H1 (cell line): ENCODE results near the gene ARHGEF39.

Experiments used
- CEBPB ChIP-seq: IDR thresholded peaks from 2 replicates; pipeline ENCODE4 v1.6.1; 2012; ENCODE audit warnings: low read depth, low read length
- CHD2 ChIP-seq: IDR thresholded peaks from 2 replicates; pipeline ENCODE4 v1.6.1; 2012; ENCODE audit warnings: low read length, improper control_type of control experiment
- JUND ChIP-seq: IDR thresholded peaks from 2 replicates; pipeline ENCODE4 v1.6.1; 2011; ENCODE audit warnings: mild to moderate bottlenecking, improper control_type of control experiment, low read length
- RFX5 ChIP-seq: IDR thresholded peaks from 2 replicates; pipeline ENCODE4 v1.6.1; 2011; ENCODE audit warnings: low read depth, low read length, improper control_type of control experiment, borderline replicate concordance
- SIN3A ChIP-seq, 2 experiments: IDR thresholded peaks in 1 of 2; conservative IDR thresholded peaks in 1 of 2; 2 replicates each; pipeline ENCODE4 v1.6.1; 2011 to 2012; ENCODE audit warnings: low read length in 2 of 2, improper control_type of control experiment in 1 of 2, low read depth in 1 of 2, mild to moderate bottlenecking in 1 of 2
- TAF7 ChIP-seq: optimal IDR thresholded peaks from 2 replicates; pipeline ENCODE3; 2011; ENCODE audit warnings: low read depth, mild to moderate bottlenecking, inconsistent platforms, low read length, moderate library complexity, borderline replicate concordance
- TCF12 ChIP-seq: IDR thresholded peaks from 2 replicates; pipeline ENCODE4 v1.6.1; 2011; ENCODE audit warnings: low read depth, mild to moderate bottlenecking, low read length
- YY1 ChIP-seq: IDR thresholded peaks from 2 replicates; pipeline ENCODE4 v1.6.1; 2011; ENCODE audit warnings: low read depth, mild to moderate bottlenecking, low read length
- ZNF274 ChIP-seq: IDR thresholded peaks from 2 replicates; pipeline ENCODE4 v1.7.0; 2012; ENCODE audit warnings: low read length, borderline replicate concordance; ENCODE audit errors: extremely low read depth
- TF ChIP-seq, protein P1 (sequence below), 3 experiments: IDR thresholded peaks; 1 replicate in 2 of 3; 2 replicates in 1 of 3; pipeline versions ENCODE4 v1.5.1 to v1.6.1; 2011; ENCODE audit warnings: low read length in 3 of 3, mild to moderate bottlenecking in 3 of 3, inconsistent platforms in 2 of 3, low read depth in 1 of 3, moderate library complexity in 1 of 3; ENCODE audit not compliant: insufficient read depth in 1 of 3; ENCODE audit errors: control extremely low read depth in 1 of 3

DNA sequence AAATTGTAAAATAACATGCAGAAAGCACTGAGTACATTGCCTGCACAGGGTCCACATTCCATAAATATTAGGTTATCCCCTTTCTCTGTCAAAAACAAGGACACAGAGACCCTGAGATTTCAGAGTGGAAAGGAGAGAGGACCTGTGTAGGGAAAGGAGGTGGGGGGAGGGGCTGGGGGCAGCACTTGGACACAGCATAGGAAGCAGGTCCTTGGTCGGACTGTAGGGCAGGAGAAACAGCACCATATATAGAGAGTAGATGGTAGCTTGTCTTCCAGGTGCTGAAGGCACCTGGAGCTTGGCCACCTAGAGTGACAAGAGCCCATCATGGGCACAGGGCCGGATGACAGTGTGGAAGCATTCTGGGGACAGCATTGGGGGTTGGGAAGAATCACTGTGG, 22.3 kb upstream of the ARHGEF39 start:
- TF ChIP-seq, protein P1, sequence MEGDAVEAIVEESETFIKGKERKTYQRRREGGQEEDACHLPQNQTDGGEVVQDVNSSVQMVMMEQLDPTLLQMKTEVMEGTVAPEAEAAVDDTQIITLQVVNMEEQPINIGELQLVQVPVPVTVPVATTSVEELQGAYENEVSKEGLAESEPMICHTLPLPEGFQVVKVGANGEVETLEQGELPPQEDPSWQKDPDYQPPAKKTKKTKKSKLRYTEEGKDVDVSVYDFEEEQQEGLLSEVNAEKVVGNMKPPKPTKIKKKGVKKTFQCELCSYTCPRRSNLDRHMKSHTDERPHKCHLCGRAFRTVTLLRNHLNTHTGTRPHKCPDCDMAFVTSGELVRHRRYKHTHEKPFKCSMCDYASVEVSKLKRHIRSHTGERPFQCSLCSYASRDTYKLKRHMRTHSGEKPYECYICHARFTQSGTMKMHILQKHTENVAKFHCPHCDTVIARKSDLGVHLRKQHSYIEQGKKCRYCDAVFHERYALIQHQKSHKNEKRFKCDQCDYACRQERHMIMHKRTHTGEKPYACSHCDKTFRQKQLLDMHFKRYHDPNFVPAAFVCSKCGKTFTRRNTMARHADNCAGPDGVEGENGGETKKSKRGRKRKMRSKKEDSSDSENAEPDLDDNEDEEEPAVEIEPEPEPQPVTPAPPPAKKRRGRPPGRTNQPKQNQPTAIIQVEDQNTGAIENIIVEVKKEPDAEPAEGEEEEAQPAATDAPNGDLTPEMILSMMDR (IDR thresholded peaks at IDR 0.05; ENCODE audit: control extremely low read depth in 1 of 3, insufficient read depth in 1 of 3, low read depth in 1 of 3, low read length in 3 of 3), result no peak
- TF ChIP-seq RFX5 (no peak), CEBPB (no peak), ZNF274 (no peak), TAF7 (no peak), YY1 (no peak), JUND (no peak), CHD2 (no peak), SIN3A (conservative IDR thresholded peaks at IDR 0.05 in 1 of 2, IDR thresholded peaks at IDR 0.05 in 1 of 2; ENCODE audit: low read depth in 1 of 2, low read length in 2 of 2) (no peak), TCF12 (no peak)
